GM21529 (cell line): ENCODE data around the gene PDGFRB.

Experiments used
- ATAC-seq: cut with Tn5 transposase; IDR thresholded peaks from one replicate; pipeline ENCODE4 v1.9.1; 2021; ENCODE audit not compliant: unreplicated experiment

PDGFRB gene

GRCh38 chr5:150147670-150148069 lies 8.0 kb downstream of the PDGFRB start:
- no peak for ATAC-seq

GRCh38 chr5:150146862-150147601 lies 8.6 kb downstream of the PDGFRB start:
- no peak for ATAC-seq

- no peak for ATAC-seq
These were observed 9.4 kb downstream of the PDGFRB start for GRCh38 chr5:150146235-150146634.

- no peak for ATAC-seq
These were observed 10.8 kb downstream of the PDGFRB start for GRCh38 chr5:150144879-150145278.

- ATAC-seq: no peak
These were observed 11.3 kb downstream of the PDGFRB start for GRCh38 chr5:150144246-150144801.

- no peak for ATAC-seq
These were observed 12.0 kb downstream of the PDGFRB start for GRCh38 chr5:150143350-150144245.

GRCh38 chr5:150142959-150143349 lies 12.7 kb downstream of the PDGFRB start:
- no peak for ATAC-seq

- no peak for ATAC-seq
These were observed 13.3 kb downstream of the PDGFRB start for GRCh38 chr5:150142185-150142958.

- no peak for ATAC-seq
These were observed 14.0 kb downstream of the PDGFRB start for GRCh38 chr5:150141544-150142184.

- no peak for ATAC-seq
These were observed 14.8 kb downstream of the PDGFRB start for GRCh38 chr5:150140830-150141229.

GRCh38 chr5:150139334-150139733 lies 16.3 kb downstream of the PDGFRB start:
- ATAC-seq: no peak

GRCh38 chr5:150138551-150139265 lies 16.9 kb downstream of the PDGFRB start:
- no peak for ATAC-seq

- ATAC-seq: no peak
These were observed 17.6 kb downstream of the PDGFRB start for GRCh38 chr5:150137997-150138396.

GRCh38 chr5:150137168-150137957 lies 18.3 kb downstream of the PDGFRB start:
- no peak for ATAC-seq

GRCh38 chr5:150136305-150137167 lies 19.1 kb downstream of the PDGFRB start:
- no peak for ATAC-seq

GRCh38 chr5:150135557-150136304 lies 19.9 kb downstream of the PDGFRB start:
- ATAC-seq: no peak

GRCh38 chr5:150134198-150134588 lies 21.5 kb downstream of the PDGFRB start:
- ATAC-seq: no peak
